HG02763 (cell line): Measurements from ENCODE around the gene VEGFA.
A peak's percentile ranks its signal among the peaks of the same experiment; 100 is the strongest.

Source experiments
- ATAC-seq: cut with Tn5 transposase; IDR thresholded peaks from one replicate; pipeline ENCODE4 v1.9.1; 2021; ENCODE audit warnings: mild to moderate bottlenecking, moderate library complexity; ENCODE audit not compliant: unreplicated experiment

Gene VEGFA

DNA sequence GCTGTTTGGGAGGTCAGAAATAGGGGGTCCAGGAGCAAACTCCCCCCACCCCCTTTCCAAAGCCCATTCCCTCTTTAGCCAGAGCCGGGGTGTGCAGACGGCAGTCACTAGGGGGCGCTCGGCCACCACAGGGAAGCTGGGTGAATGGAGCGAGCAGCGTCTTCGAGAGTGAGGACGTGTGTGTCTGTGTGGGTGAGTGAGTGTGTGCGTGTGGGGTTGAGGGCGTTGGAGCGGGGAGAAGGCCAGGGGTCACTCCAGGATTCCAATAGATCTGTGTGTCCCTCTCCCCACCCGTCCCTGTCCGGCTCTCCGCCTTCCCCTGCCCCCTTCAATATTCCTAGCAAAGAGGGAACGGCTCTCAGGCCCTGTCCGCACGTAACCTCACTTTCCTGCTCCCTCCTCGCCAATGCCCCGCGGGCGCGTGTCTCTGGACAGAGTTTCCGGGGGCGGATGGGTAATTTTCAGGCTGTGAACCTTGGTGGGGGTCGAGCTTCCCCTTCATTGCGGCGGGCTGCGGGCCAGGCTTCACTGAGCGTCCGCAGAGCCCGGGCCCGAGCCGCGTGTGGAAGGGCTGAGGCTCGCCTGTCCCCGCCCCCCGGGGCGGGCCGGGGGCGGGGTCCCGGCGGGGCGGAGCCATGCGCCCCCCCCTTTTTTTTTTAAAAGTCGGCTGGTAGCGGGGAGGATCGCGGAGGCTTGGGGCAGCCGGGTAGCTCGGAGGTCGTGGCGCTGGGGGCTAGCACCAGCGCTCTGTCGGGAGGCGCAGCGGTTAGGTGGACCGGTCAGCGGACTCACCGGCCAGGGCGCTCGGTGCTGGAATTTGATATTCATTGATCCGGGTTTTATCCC lies at the start of gene VEGFA:
Gene VEGFA, plus strand, starts transcription at position 686 of the 846 bp plus-strand sequence.
- peak; percentile 44 for ATAC-seq

DNA sequence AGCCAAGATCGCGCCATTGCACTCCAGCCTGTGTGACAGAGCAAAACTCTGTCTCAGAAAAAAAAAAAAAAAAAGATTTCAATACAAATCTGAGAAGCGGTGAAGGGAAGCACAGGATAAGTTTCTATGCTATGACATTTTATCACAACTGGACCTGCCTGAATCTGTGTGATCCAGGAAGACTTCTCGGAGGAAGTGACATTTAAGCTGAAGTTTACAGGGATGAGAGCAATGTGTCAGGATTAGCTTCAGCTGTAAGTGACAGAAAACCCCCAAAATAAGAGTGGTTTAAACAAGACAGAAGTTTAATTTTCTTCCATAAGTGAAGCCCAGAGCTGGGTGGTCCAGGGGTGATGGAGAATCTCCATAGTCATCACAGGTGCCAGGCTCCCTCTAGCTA lies 49.0 kb upstream of the VEGFA start:
- ATAC-seq = no peak

- no peak for ATAC-seq
These were observed 47.0 kb upstream of the VEGFA start for GRCh38 chr6:43722920-43723545.

DNA sequence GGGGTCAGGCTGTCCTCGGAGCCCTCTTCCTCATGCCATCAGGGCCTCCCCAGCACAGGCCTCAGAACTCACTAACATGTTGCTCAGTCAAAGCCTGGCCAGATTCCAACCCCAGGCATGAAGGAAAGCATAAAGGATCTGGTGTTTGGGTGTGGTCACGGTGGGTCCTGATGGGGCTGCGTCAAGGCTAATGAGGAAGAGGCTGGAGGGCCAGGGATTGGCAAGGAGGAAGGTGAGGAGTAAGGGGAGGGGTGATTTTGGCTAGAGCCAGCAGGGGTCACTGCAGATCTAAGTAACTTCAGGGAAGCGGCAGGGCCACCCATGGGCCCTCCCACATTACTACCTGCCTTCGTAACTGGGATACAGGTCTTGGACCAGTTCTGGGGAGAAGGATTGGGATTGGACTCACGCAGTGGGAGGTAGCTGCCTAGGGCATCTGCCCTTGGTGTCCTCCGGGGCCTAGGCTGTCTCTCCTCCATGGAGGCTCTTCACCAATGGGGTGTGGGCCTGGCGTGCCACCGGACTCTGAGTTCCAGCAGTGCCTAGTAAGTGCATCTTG lies 46.2 kb upstream of the VEGFA start:
- ATAC-seq = no peak

- ATAC-seq = no peak
These were observed 45.7 kb upstream of the VEGFA start for GRCh38 chr6:43724354-43724753.

GRCh38 chr6:43724914-43725642 lies 44.9 kb upstream of the VEGFA start:
- peak; percentile 68 for ATAC-seq

DNA sequence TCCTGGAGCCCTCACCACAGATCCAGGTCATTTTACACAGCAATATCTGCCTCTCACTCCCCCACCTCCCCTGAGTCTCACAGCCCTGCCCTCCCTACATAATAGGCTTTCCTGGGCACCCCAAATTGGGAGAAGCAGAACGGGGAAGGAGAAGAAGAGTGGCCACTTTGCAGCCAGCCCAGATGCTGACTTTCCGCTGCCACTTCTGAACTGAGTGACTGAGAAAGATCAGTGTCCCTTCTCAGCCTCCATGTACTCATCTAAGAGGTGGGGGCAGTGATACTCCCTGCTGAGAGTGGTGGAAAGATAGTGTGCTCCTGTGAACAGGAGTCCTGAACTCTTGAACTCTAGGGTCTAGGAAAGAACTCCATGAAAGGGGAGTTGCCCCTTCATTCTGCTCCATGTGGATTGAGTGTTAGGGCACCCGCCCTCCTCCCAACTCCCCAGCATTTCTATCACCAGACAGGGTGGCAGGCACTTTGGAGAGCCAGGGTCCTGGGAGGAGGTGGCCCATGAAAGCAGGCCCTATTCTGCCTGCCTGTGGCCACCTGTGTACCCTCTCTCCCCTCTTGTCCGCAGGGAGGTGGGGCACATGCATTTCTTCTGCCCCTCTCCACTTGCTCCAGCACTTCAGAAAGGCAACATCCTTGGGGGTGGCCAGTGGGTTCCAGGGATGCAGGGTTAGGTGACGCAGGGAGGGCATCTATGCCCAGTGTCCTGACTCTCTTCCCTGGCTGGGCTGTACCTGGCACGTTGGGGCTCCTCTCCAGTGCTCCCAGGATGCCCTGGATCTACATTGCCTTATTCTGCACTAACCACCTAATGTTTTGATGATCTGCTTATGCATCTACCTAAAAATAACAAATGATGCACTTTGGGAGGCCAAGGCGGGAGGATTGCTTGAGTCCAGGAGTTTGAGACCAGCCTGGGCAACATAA lies 44.1 kb upstream of the VEGFA start:
- ATAC-seq = peak; percentile 2

DNA sequence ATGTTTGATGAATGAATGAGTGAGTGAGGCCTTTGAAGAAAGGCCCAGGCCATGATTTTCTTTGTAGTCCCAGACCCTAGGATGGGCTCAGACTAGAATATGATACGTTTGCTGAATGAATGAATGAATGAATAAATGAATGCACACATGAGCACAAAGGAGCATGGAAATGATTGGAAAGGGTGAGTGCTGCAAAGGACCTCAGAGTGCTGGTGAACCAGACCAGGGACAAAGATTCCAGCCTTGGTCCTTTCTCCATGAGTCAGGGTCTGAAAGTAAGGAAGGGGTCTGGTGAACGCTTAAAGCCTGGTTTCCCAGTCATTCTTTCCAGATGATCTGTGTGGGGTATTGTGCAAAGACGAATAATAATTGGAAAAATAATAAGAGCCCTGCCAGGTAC lies 42.4 kb upstream of the VEGFA start:
- no peak for ATAC-seq

- ATAC-seq = no peak
These were observed 41.4 kb upstream of the VEGFA start for GRCh38 chr6:43728586-43728985.

DNA sequence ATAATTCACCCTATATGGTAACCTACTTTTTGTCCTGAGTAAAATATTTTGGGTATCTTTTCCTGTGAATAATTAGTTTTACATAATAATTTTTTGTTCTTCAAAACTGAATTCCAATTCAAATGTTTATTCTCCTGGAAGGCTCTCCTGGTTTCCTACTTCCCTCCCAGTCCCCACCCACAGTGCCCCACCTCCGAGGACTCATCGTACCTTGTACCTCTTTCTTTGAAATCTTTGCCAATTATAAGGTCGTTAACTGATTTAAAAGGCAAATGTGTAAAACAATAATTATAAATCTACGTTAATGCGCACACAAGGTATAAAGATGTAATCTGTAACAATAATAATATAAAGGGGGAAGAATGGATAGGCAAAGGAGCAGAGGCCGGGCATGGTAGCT lies 40.5 kb upstream of the VEGFA start:
- no peak for ATAC-seq

DNA sequence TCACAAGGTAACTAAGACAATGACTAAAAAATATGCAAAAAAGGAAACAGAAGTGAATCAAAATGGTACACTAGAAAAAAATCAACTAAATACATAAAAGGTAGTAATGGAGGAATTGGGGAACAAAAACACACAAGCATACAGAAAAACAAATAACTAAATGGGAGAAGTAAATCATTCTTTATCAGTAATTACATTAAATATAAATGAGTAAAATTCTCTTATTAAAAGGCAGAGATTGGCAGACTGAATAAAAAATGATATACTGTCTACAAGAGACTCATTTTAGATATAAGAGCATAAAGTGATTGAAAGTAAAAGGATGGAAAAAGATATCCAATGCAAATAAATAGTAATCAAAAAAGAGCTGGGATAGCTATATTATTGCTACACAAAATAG lies 39.4 kb upstream of the VEGFA start:
- no peak for ATAC-seq

DNA sequence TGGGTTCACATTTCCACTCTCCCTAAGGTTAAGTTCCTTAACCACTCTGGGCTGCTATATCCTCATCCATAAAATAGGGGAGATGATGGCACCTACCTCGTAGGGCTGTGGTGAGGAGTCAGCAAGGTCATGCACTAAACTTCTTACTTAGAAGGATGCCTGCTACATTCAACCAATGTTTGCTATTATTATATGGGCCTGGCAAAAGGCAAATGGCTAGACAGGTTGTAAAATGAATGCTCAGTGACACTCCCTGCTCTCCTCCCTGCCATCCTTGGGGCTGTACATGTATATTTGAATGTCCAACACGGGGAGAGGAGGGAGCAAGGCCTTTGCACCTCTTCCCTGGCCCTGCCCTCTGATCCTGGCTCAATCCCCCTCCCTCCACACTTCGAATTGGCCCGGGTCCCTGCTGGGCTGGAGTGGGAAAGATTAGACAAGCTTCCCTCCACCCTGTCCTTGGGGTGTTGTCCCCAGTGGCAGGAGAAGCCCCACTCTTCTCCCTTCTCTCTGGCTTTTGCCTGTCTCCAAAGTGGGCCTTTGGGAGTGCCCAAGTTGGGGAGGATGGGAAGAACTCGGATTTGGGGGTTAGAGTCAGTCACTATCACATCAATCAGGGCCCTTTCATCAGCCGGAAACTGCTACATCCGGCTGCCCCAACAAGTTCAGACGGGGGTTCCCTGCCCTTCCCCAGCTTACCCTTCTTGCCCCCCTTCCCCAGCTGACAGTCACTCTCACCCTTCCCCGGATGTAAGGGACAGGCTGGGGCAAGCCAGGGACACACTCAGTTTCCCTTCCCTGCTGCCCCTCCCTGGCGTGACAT lies 36.3 kb upstream of the VEGFA start:
- peak; percentile 63 for ATAC-seq

- no peak for ATAC-seq
These were observed 35.7 kb upstream of the VEGFA start for GRCh38 chr6:43734294-43734665.

DNA sequence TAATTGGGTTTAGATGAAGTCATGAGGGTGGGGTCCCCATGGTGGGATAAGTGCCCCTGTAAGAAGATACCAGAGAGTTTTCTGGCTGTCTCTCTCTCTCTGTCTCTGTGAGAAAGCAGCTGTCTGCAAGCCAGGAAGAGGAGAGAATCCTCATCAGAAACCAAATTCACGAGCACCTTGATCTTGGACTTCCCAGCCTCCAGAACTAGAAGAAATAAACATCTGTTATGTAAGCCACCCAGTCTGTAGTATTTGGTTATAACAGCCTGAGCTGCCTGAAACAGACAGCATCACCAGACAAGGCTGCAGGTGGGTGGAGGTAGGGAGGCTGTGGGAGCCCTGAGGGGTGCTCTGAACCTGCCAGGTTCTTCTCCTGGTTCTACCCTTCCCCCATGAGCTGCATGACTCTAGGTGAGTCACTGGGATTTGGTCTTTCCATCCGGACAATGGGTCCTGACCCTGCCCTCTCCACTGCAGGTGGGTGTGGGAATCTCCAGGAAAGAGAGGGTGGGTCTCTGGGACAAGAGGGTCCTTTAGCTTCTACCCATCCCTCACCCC lies 34.3 kb upstream of the VEGFA start:
- no peak for ATAC-seq

GRCh38 chr6:43736211-43736786 lies 33.7 kb upstream of the VEGFA start:
- no peak for ATAC-seq

- ATAC-seq = no peak
These were observed 33.2 kb upstream of the VEGFA start for GRCh38 chr6:43736844-43737243.

GRCh38 chr6:43737272-43738081 lies 32.5 kb upstream of the VEGFA start:
- ATAC-seq = no peak

DNA sequence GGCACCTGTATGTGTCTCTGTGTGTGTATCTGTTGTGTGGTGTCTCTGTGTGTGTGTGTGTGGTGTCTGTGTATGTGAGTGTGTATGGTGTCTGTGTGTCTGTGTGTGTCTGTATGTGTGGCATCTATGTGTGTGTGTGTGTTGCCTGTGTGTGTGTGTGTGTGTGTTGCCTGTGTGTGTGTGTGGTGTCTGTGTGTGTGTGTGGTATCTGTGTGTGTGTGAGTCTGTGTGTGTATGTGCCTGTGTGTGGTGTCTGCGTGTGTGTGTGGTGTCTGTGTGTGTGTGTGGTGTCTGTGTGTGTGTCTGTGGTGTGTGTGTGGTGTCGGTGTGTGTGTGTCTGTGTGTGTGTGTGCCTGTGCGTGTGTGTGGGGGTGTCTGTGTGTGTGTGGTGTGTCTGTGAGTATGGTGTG lies 31.7 kb upstream of the VEGFA start:
- ATAC-seq = no peak
